Right lobe of liver (tissue), 4 donors: ENCODE results near the gene CYP2W1.

Source experiments
- CTCF ChIP-seq, 4 donors: fragments of 200-600 bp in 3 of 4; fragments of 450-650 bp in 1 of 4; IDR thresholded peaks; one replicate each; pipeline versions ENCODE4 v1.5.1 to v1.8.0; 2016 to 2022; ENCODE audit warnings: antibody characterized with exemption in 4 of 4, mild to moderate bottlenecking in 2 of 4
- POLR2A ChIP-seq: fragments of 450-650 bp; IDR thresholded peaks from one replicate; pipeline ENCODE4 v1.6.1; 2017; ENCODE audit warnings: antibody characterized with exemption, mild to moderate bottlenecking
- donor health status: DM: no; HTN: no; CAD: no.
- donor health status: DM: no; HTN: no; CAD: no.
- donor health status: DM: no; HTN: yes; CAD: no.

GRCh38 chr7:967361-968082, 15.5 kb upstream of the CYP2W1 start:
- TF ChIP-seq CTCF (IDR thresholded peaks at IDR 0.05) (no peak), POLR2A (no peak)
